Loucy (cell line): Measurements from ENCODE around the gene DHX29.

Experiments used
- CTCF ChIP-seq: fragments of 200-600 bp; sonication (generic); conservative IDR thresholded peaks from 2 replicates; pipeline ENCODE4 v1.5.1; 2014; ENCODE audit warnings: mild to moderate bottlenecking, antibody characterized with exemption, low read length
- EZH2phosphoT487 ChIP-seq: fragments of 200-600 bp; IDR thresholded peaks from 2 replicates; pipeline ENCODE4 v1.6.1; 2018; ENCODE audit warnings: antibody characterized with exemption, mild to moderate bottlenecking, moderate library complexity, borderline replicate concordance

GRCh38 chr5:55231919-55232270 is 75.6 kb downstream of the DHX29 start:
- no peak for TF ChIP-seq EZH2phosphoT487
- no peak for TF ChIP-seq CTCF
